ENCODE measurements around the gene TSPAN14.
A peak's percentile ranks its signal among the peaks of the same experiment; 100 is the strongest.
"Not testable (repeated sequence)": the region's sequence is repeated elsewhere in the genome, so short reads cannot be mapped to it uniquely, and the experiment has no call there.

The TSPAN14 gene

DNA sequence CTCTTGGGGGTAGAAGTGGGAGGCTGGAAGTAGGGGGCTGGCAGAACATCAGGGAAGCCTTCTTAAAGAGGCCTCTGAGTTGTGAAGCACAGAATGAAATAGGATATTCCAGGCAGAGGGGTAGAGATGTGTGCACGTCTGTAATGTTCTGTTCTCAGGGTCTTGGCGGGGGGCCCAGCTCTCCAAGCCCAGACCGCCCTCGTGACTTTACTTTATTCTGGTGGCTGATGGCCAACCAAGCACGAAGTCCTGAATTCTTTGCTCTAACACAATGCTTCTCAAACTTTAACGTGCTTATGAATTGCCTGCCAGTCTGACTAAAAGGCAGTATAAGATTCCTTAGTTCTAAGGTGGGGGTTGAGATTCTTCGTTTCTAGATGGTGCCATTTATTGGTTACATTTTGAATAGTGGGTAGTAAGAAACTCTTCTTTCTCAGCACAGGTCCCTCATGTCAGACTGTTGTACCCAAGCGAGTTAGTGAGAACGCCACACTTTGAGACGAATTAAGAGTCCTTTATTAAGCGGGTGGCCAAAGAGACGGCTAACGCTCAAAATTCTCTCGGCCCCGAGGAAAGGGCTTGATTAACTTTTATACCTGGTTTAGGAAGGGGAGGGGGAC, 37.5 kb upstream of the TSPAN14 start:
- H3K9ac ChIP-seq (ENCODE audit: low read length) = no peak overlapping the region
- no peaks in the 10 kb centered on the region for H3K9me2 ChIP-seq (replicated peaks; ENCODE audit: insufficient read depth, low read length)
- H4K20me1 ChIP-seq (ENCODE audit: low read depth, low read length) = no peaks in the 10 kb centered on the region
- H3K9me3 ChIP-seq (ENCODE audit: insufficient read depth, low read length) = no peaks in the 10 kb centered on the region
- no peak overlapping the region for H3K4me2 ChIP-seq (ENCODE audit: low read depth, low read length, poor library complexity, severe bottlenecking)
- H3K36me3 ChIP-seq (ENCODE audit: low read length) = no peaks in the 10 kb centered on the region
- TF ChIP-seq EZH2phosphoT487 (conservative IDR thresholded peaks at IDR 0.05; ENCODE audit: low read length) = no peak
- TF ChIP-seq, protein P1, sequence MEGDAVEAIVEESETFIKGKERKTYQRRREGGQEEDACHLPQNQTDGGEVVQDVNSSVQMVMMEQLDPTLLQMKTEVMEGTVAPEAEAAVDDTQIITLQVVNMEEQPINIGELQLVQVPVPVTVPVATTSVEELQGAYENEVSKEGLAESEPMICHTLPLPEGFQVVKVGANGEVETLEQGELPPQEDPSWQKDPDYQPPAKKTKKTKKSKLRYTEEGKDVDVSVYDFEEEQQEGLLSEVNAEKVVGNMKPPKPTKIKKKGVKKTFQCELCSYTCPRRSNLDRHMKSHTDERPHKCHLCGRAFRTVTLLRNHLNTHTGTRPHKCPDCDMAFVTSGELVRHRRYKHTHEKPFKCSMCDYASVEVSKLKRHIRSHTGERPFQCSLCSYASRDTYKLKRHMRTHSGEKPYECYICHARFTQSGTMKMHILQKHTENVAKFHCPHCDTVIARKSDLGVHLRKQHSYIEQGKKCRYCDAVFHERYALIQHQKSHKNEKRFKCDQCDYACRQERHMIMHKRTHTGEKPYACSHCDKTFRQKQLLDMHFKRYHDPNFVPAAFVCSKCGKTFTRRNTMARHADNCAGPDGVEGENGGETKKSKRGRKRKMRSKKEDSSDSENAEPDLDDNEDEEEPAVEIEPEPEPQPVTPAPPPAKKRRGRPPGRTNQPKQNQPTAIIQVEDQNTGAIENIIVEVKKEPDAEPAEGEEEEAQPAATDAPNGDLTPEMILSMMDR (IDR thresholded peaks at IDR 0.05; ENCODE audit: insufficient read depth, low read length, poor library complexity, severe bottlenecking) = no peak
- H3K27ac ChIP-seq (ENCODE audit: low read depth, low read length) = no peak overlapping the region
- H2AFZ ChIP-seq (ENCODE audit: low read depth, low read length, severe bottlenecking) = no peak overlapping the region
- H3K79me2 ChIP-seq (ENCODE audit: insufficient read depth, low read length) = no peaks in the 10 kb centered on the region
- no peaks in the 10 kb centered on the region for H3K27me3 ChIP-seq (ENCODE audit: low read length)
- no peaks in the 10 kb centered on the region for H3F3A ChIP-seq (ENCODE audit: insufficient read depth)
- no peak overlapping the region for H3K4me3 ChIP-seq (ENCODE audit: insufficient read depth, low read length, poor library complexity, severe bottlenecking)

DNA sequence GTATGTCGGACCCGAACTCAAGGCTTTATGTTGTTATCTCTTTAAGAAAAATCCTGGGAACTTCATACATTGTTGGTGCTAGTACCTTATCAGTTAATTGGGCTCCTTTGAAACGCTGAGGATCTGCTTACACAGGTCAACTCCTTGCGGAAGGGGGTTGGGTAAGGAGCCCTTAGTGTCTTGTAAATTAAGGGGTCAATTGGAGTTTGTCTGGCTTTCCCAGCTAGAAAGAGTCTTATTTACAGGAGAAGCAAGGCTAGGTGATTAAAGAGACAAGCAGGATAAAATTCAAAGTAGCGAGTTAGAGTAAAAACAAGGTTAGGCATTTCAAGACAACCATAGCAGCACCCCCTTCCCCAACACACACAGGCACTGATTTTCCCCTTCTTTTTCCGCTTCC, 36.9 kb upstream of the TSPAN14 start:
- not testable (repeated sequence) for H3F3A ChIP-seq (ENCODE audit: insufficient read depth); H3K27ac ChIP-seq (ENCODE audit: low read depth, low read length); H3K9ac ChIP-seq (ENCODE audit: low read length); H3K27me3 ChIP-seq (ENCODE audit: low read length); H3K9me2 ChIP-seq (replicated peaks; ENCODE audit: insufficient read depth, low read length); H2AFZ ChIP-seq (ENCODE audit: low read depth, low read length, severe bottlenecking); H3K79me2 ChIP-seq (ENCODE audit: insufficient read depth, low read length); H3K4me3 ChIP-seq (ENCODE audit: insufficient read depth, low read length, poor library complexity, severe bottlenecking); H3K4me2 ChIP-seq (ENCODE audit: low read depth, low read length, poor library complexity, severe bottlenecking); H3K9me3 ChIP-seq (ENCODE audit: insufficient read depth, low read length); H4K20me1 ChIP-seq (ENCODE audit: low read depth, low read length); H3K36me3 ChIP-seq (ENCODE audit: low read length)

DNA sequence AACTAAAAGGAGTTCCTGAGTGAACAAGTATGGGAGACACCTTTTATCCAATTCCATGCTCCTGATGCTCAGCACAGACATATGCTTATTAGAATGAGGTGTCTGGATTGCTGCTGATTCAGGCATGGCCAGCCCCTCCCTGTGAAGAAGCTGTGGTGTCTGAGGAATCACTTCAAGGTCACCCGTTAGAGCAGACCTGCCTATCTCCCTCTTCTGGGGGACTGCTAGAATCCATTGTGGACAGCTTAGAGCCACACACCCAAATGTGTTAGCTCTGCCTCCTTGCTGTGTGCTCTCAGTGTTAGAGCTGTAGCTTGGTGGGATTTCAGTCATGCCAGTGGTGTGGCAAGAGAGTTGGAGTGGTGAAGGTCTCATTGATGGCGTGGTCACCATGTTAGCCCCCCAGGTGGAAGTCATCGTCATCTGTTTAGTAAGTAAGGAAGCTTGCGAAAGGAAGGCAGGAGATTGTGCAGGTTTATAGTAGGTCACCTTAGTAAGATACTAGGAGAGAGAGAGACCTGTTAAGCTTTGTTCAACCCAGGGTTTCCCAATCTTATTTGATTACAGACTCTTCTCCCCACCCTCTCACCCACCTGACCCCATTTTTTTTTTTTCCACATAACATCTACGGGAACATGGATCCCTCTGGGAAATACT, 32.9 kb upstream of the TSPAN14 start:
- H3K4me3 ChIP-seq (ENCODE audit: insufficient read depth, low read length, poor library complexity, severe bottlenecking) = no peak overlapping the region
- peak overlapping the region; percentile 47 for H3K4me2 ChIP-seq (ENCODE audit: low read depth, low read length, poor library complexity, severe bottlenecking)
- H3K27me3 ChIP-seq (ENCODE audit: low read length) = no peaks in the 10 kb centered on the region
- H4K20me1 ChIP-seq (ENCODE audit: low read depth, low read length) = no peaks in the 10 kb centered on the region
- no peaks in the 10 kb centered on the region for H3F3A ChIP-seq (ENCODE audit: insufficient read depth)
- no peaks in the 10 kb centered on the region for H3K79me2 ChIP-seq (ENCODE audit: insufficient read depth, low read length)
- TF ChIP-seq, protein P1 (IDR thresholded peaks at IDR 0.05; ENCODE audit: insufficient read depth, low read length, poor library complexity, severe bottlenecking) = no peak
- TF ChIP-seq EZH2phosphoT487 (conservative IDR thresholded peaks at IDR 0.05; ENCODE audit: low read length) = no peak
- H3K27ac ChIP-seq (ENCODE audit: low read depth, low read length) = no peak overlapping the region
- H3K9ac ChIP-seq (ENCODE audit: low read length) = 0 out of 2 replicates have a peak overlapping the region, but pooled peaks have one; percentile 16
- no peaks in the 10 kb centered on the region for H3K9me2 ChIP-seq (replicated peaks; ENCODE audit: insufficient read depth, low read length)
- H3K36me3 ChIP-seq (ENCODE audit: low read length) = no peaks in the 10 kb centered on the region
- H3K9me3 ChIP-seq (ENCODE audit: insufficient read depth, low read length) = no peaks in the 10 kb centered on the region
- no peak overlapping the region for H2AFZ ChIP-seq (ENCODE audit: low read depth, low read length, severe bottlenecking)
